HEK293 (cell line): ENCODE data around the gene SF3B4.
A peak's percentile ranks its signal among the peaks of the same experiment; 100 is the strongest.

Experiments used
- BCL11B ChIP-seq: fragments of 450-650 bp; formaldehyde crosslinking; IDR thresholded peaks from 2 replicates; pipeline ENCODE4 v1.5.1; 2016; ENCODE audit warnings: low read depth, missing biosample characterization, missing genetic modification characterization
- ELK4 ChIP-seq: IDR thresholded peaks from 2 replicates; pipeline ENCODE4 v1.6.1; 2011; ENCODE audit warnings: mild to moderate bottlenecking, low read depth, low read length, borderline replicate concordance
- FEZF1 ChIP-seq: fragments of 450-650 bp; formaldehyde crosslinking; IDR thresholded peaks from 2 replicates; pipeline ENCODE4 v1.5.1; 2016; ENCODE audit warnings: missing biosample characterization, missing genetic modification characterization
- GLIS1 ChIP-seq: fragments of 450-650 bp; formaldehyde crosslinking; IDR thresholded peaks from 2 replicates; pipeline ENCODE4 v1.5.1; 2016; ENCODE audit warnings: missing biosample characterization, missing genetic modification characterization
- HIC1 ChIP-seq: fragments of 450-650 bp; formaldehyde crosslinking; IDR thresholded peaks from 2 replicates; pipeline ENCODE4 v1.5.1; 2016; ENCODE audit warnings: missing biosample characterization, missing genetic modification characterization
- HOXD13 ChIP-seq: sonication (generic); formaldehyde crosslinking; IDR thresholded peaks from 2 replicates; pipeline ENCODE4 v1.8.0; 2022; ENCODE audit warnings: missing genetic modification reagents, borderline replicate concordance
- MZF1 ChIP-seq: fragments of 450-650 bp; formaldehyde crosslinking; IDR thresholded peaks from 2 replicates; pipeline ENCODE4 v1.5.1; 2017; ENCODE audit warnings: missing biosample characterization, missing genetic modification characterization, borderline replicate concordance
- PRDM2 ChIP-seq: fragments of 450-650 bp; formaldehyde crosslinking; IDR thresholded peaks from 2 replicates; pipeline ENCODE4 v1.5.1; 2016; ENCODE audit warnings: missing biosample characterization, missing genetic modification characterization, borderline replicate concordance
- SP2 ChIP-seq: fragments of 450-650 bp; formaldehyde crosslinking; IDR thresholded peaks from 2 replicates; pipeline ENCODE4 v1.5.1; 2016; ENCODE audit warnings: missing biosample characterization, missing genetic modification characterization
- SP3 ChIP-seq: fragments of 450-650 bp; formaldehyde crosslinking; IDR thresholded peaks from 2 replicates; pipeline ENCODE4 v1.5.1; 2016; ENCODE audit warnings: missing biosample characterization, missing genetic modification characterization
- YY2 ChIP-seq: fragments of 450-650 bp; formaldehyde crosslinking; IDR thresholded peaks from 2 replicates; pipeline ENCODE4 v1.5.1; 2016; ENCODE audit warnings: missing biosample characterization, missing genetic modification characterization
- ZBTB17 ChIP-seq: fragments of 450-650 bp; formaldehyde crosslinking; IDR thresholded peaks from 2 replicates; pipeline ENCODE4 v1.5.1; 2016; ENCODE audit warnings: missing biosample characterization, missing genetic modification characterization
- ZBTB20 ChIP-seq: fragments of 450-650 bp; formaldehyde crosslinking; IDR thresholded peaks from 2 replicates; pipeline ENCODE4 v1.5.1; 2016; ENCODE audit warnings: missing biosample characterization, missing genetic modification characterization
- ZNF169 ChIP-seq: fragments of 450-650 bp; formaldehyde crosslinking; IDR thresholded peaks from 2 replicates; pipeline ENCODE4 v1.5.1; 2016; ENCODE audit warnings: missing biosample characterization, missing genetic modification characterization
- ZNF404 ChIP-seq: fragments of 450-650 bp; formaldehyde crosslinking; IDR thresholded peaks from 2 replicates; pipeline ENCODE4 v1.5.1; 2017; ENCODE audit warnings: missing biosample characterization, missing genetic modification characterization
- ZNF416 ChIP-seq: fragments of 450-650 bp; formaldehyde crosslinking; IDR thresholded peaks from 2 replicates; pipeline ENCODE4 v1.5.1; 2016; ENCODE audit warnings: missing biosample characterization, missing genetic modification characterization
- ZNF423 ChIP-seq: fragments of 450-650 bp; formaldehyde crosslinking; IDR thresholded peaks from 2 replicates; pipeline ENCODE4 v1.5.1; 2016; ENCODE audit warnings: missing biosample characterization, missing genetic modification characterization
- ZNF473 ChIP-seq: fragments of 450-650 bp; formaldehyde crosslinking; IDR thresholded peaks from 2 replicates; pipeline ENCODE4 v1.5.1; 2017; ENCODE audit warnings: missing biosample characterization, missing genetic modification characterization
- ZNF513 ChIP-seq: fragments of 450-650 bp; IDR thresholded peaks from 2 replicates; pipeline ENCODE4 v1.5.1; 2018; ENCODE audit warnings: missing biosample characterization, missing genetic modification characterization
- ZNF529 ChIP-seq: fragments of 450-650 bp; formaldehyde crosslinking; IDR thresholded peaks from 2 replicates; pipeline ENCODE4 v1.5.1; 2017; ENCODE audit warnings: missing genetic modification characterization, missing biosample characterization; ENCODE audit not compliant: insufficient replicate concordance
- ZNF571 ChIP-seq: fragments of 450-650 bp; formaldehyde crosslinking; IDR thresholded peaks from 2 replicates; pipeline ENCODE4 v1.5.0; 2017; ENCODE audit warnings: missing biosample characterization, missing genetic modification characterization
- ZNF585B ChIP-seq: fragments of 450-650 bp; formaldehyde crosslinking; IDR thresholded peaks from 2 replicates; pipeline ENCODE4 v1.5.1; 2016; ENCODE audit warnings: missing biosample characterization, missing genetic modification characterization
- ZNF610 ChIP-seq: fragments of 450-650 bp; formaldehyde crosslinking; IDR thresholded peaks from 2 replicates; pipeline ENCODE4 v1.5.1; 2016; ENCODE audit warnings: missing biosample characterization, missing genetic modification characterization, borderline replicate concordance
- ZNF660 ChIP-seq: fragments of 450-650 bp; IDR thresholded peaks from 2 replicates; pipeline ENCODE4 v1.5.1; 2018; ENCODE audit warnings: missing biosample characterization, mild to moderate bottlenecking, missing genetic modification characterization
- ZNF677 ChIP-seq: fragments of 450-650 bp; IDR thresholded peaks from 2 replicates; pipeline ENCODE4 v1.5.0; 2018; ENCODE audit warnings: missing biosample characterization, mild to moderate bottlenecking, missing genetic modification characterization, moderate library complexity
- ZNF830 ChIP-seq: fragments of 450-650 bp; IDR thresholded peaks from 2 replicates; pipeline ENCODE4 v1.5.0; 2018; ENCODE audit warnings: missing biosample characterization, missing genetic modification characterization, low read depth, mild to moderate bottlenecking, moderate library complexity
- ZNF837 ChIP-seq: fragments of 450-650 bp; formaldehyde crosslinking; IDR thresholded peaks from 2 replicates; pipeline ENCODE4 v1.5.1; 2016; ENCODE audit warnings: missing biosample characterization, missing genetic modification characterization
- ZSCAN5A ChIP-seq: fragments of 450-650 bp; formaldehyde crosslinking; IDR thresholded peaks from 2 replicates; pipeline ENCODE4 v1.5.1; 2016; ENCODE audit warnings: missing biosample characterization, missing genetic modification characterization
- ZXDB ChIP-seq: fragments of 450-650 bp; formaldehyde crosslinking; IDR thresholded peaks from 2 replicates; pipeline ENCODE4 v1.5.1; 2016; ENCODE audit warnings: missing biosample characterization, missing genetic modification characterization

Gene SF3B4

GRCh38 chr1:149899460-149900284 lies 27.9 kb downstream of the SF3B4 start, which contains the start of gene BOLA1 (continued):
- TF ChIP-seq PRDM2 (tag by site-specific recombination) (no peak), ZNF416 (tag by site-specific recombination) (no peak), HOXD13 (no peak), ZNF830 (no peak), MZF1 (tag by site-specific recombination) (0 out of 2 replicates have a peak, but pooled peaks have one; percentile 24), SP3 (tag by site-specific recombination) (peak; percentile 79), FEZF1 (tag by site-specific recombination) (no peak), ZNF571 (tag by site-specific recombination) (no peak), SP2 (tag by site-specific recombination) (peak; percentile 64), ZXDB (tag by site-specific recombination) (peak; percentile 98), BCL11B (no peak), ZBTB17 (tag by site-specific recombination) (peak; percentile 99), ZNF585B (tag by site-specific recombination) (no peak), YY2 (peak; percentile 72), ZNF660 (no peak), ELK4 (no peak), ZNF610 (peak; percentile 95), ZBTB20 (tag by site-specific recombination) (peak; percentile 99), ZNF513 (tag by site-specific recombination) (no peak), ZNF529 (tag by site-specific recombination) (no peak), ZSCAN5A (tag by site-specific recombination) (no peak), ZNF837 (tag by site-specific recombination) (no peak), ZNF169 (tag by site-specific recombination) (no peak), ZNF473 (no peak), GLIS1 (peak; percentile 73), ZNF423 (tag by site-specific recombination) (no peak), ZNF404 (tag by site-specific recombination) (no peak), ZNF677 (no peak), HIC1 (tag by site-specific recombination) (no peak)
